Ishikawa (cell line): ENCODE results near the gene CD99.

Source experiments
- CEBPB ChIP-seq: IDR thresholded peaks from 2 replicates; pipeline ENCODE4 v1.6.1; 2012
- EGR1 ChIP-seq: IDR thresholded peaks from 2 replicates; pipeline ENCODE4 v1.6.1; 2012
- EP300 ChIP-seq: IDR thresholded peaks from 2 replicates; pipeline ENCODE4 v1.6.1; 2012; ENCODE audit warnings: borderline replicate concordance
- FOXM1 ChIP-seq: IDR thresholded peaks from 2 replicates; pipeline ENCODE4 v1.6.1; 2012; ENCODE audit warnings: low read depth, borderline replicate concordance
- RAD21 ChIP-seq: IDR thresholded peaks from 2 replicates; pipeline ENCODE4 v1.6.1; 2012; ENCODE audit warnings: low read depth
- TAF1 ChIP-seq: IDR thresholded peaks from 2 replicates; pipeline ENCODE4 v1.6.1; 2012; ENCODE audit warnings: low read depth, mild to moderate bottlenecking
- YY1 ChIP-seq: IDR thresholded peaks from 2 replicates; pipeline ENCODE4 v1.6.1; 2012; ENCODE audit warnings: low read depth
- TF ChIP-seq, protein P1 (sequence below): IDR thresholded peaks from 2 replicates; pipeline ENCODE4 v1.6.1; 2012; ENCODE audit warnings: low read depth, mild to moderate bottlenecking

DNA sequence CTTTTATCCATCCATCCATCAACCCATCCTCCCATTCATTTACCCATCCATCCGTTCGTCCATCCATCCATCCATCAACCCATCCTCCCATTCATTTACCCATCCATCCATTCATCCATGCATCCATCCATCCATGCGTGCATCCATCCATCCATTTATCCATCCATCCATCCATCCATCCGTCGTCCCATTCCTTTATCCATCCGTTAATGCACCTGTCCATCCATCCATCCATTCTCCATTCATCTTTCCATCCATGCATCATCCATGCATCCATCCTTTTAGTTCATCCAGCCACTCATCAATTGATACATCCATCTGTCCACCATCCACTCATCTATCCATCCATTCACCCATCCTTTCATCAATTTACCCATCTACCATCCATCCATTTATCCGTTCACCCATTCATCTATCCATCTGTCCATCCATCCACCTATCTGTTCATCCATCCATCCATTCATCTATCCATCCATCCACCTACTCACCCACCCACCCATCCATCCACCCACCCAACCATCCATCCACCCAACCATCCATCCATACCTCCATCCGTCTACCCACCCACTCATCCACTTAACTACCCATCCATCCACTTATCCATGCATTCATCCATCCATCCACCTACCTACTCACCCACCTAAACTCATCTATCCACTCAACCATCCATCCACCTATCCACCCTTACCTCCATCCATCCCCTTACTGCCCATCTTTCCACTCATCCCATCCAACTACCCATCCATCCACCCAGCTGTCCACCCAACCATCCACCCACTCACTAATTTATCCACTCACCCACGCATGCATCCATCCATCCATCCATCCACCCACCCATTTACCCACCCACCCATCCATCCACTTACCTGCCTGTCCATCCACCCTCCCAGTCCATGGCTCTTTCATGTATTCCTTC, 9.6 kb downstream of the CD99 start:
- TF ChIP-seq, protein P1, sequence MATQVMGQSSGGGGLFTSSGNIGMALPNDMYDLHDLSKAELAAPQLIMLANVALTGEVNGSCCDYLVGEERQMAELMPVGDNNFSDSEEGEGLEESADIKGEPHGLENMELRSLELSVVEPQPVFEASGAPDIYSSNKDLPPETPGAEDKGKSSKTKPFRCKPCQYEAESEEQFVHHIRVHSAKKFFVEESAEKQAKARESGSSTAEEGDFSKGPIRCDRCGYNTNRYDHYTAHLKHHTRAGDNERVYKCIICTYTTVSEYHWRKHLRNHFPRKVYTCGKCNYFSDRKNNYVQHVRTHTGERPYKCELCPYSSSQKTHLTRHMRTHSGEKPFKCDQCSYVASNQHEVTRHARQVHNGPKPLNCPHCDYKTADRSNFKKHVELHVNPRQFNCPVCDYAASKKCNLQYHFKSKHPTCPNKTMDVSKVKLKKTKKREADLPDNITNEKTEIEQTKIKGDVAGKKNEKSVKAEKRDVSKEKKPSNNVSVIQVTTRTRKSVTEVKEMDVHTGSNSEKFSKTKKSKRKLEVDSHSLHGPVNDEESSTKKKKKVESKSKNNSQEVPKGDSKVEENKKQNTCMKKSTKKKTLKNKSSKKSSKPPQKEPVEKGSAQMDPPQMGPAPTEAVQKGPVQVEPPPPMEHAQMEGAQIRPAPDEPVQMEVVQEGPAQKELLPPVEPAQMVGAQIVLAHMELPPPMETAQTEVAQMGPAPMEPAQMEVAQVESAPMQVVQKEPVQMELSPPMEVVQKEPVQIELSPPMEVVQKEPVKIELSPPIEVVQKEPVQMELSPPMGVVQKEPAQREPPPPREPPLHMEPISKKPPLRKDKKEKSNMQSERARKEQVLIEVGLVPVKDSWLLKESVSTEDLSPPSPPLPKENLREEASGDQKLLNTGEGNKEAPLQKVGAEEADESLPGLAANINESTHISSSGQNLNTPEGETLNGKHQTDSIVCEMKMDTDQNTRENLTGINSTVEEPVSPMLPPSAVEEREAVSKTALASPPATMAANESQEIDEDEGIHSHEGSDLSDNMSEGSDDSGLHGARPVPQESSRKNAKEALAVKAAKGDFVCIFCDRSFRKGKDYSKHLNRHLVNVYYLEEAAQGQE: no peak
- TF ChIP-seq RAD21: no peak
- no peak for TF ChIP-seq TAF1
- TF ChIP-seq YY1: no peak
- no peak for TF ChIP-seq FOXM1
- TF ChIP-seq EP300: no peak
- TF ChIP-seq CEBPB: no peak
- TF ChIP-seq EGR1: no peak
